ENCODE measurements around the gene ATP4A. TPM values are rescaled to one million over a fixed set of nuclear protein-coding genes. Genes with fewer than 3 reads are reported as not detected.

ATP4A gene
- total RNA-seq, 2 donors from 2014 or later = 1.9 TPM; not detected in 1

- H3K27ac ChIP-seq = no peak overlapping the region
- TF ChIP-seq, protein P1, sequence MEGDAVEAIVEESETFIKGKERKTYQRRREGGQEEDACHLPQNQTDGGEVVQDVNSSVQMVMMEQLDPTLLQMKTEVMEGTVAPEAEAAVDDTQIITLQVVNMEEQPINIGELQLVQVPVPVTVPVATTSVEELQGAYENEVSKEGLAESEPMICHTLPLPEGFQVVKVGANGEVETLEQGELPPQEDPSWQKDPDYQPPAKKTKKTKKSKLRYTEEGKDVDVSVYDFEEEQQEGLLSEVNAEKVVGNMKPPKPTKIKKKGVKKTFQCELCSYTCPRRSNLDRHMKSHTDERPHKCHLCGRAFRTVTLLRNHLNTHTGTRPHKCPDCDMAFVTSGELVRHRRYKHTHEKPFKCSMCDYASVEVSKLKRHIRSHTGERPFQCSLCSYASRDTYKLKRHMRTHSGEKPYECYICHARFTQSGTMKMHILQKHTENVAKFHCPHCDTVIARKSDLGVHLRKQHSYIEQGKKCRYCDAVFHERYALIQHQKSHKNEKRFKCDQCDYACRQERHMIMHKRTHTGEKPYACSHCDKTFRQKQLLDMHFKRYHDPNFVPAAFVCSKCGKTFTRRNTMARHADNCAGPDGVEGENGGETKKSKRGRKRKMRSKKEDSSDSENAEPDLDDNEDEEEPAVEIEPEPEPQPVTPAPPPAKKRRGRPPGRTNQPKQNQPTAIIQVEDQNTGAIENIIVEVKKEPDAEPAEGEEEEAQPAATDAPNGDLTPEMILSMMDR (IDR thresholded peaks at IDR 0.05) = no peak
- TF ChIP-seq POLR2AphosphoS5 (IDR thresholded peaks at IDR 0.05) (no peak), POLR2A (IDR thresholded peaks at IDR 0.05) (no peak)
- WGBS = 68% methylated on average over 7 of the region's 7 CpGs
- H3K4me1 ChIP-seq (replicated peaks) = no peaks in the 10 kb centered on the region
- DNase-seq (ENCODE audit: low spot score) = no peak
- H3K36me3 ChIP-seq = no peaks in the 10 kb centered on the region
- intact Hi-C loops (cut with DNase I) = no loop called here
- H3K9me3 ChIP-seq = no peaks in the 10 kb centered on the region
- H3K27me3 ChIP-seq (replicated peaks; ENCODE audit: insufficient read depth) = no peaks in the 10 kb centered on the region
- no peak overlapping the region for H3K4me3 ChIP-seq
These were observed 23.0 kb downstream of the ATP4A start for GRCh38 chr19:35540356-35540927.

DNA sequence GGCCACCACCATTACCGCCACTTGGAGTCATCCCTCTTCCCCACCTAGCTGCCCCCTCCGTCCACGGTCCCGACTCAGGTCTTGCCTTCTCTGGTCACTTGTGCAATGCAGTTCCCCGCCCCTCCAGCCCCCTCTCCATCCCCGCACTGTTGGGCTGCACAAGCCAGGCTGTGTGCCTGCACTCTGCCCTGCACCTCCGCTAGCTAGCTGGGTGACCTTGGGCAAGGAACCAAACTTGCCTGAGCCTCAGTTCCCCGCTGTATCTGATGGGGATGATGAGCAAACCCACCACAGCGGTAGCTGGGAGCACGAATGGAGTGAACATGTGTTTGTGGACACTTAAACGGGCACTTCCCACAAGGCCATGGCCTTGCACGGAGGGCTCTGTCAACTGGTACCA is 23.6 kb downstream of the ATP4A start:
- Histone ChIP-seq H3K36me3 (no peaks in the 10 kb centered on the region), H3K4me1 (replicated peaks) (no peaks in the 10 kb centered on the region), H3K27me3 (replicated peaks; ENCODE audit: insufficient read depth) (no peaks in the 10 kb centered on the region), H3K27ac (no peak overlapping the region), H3K9me3 (no peaks in the 10 kb centered on the region), H3K4me3 (no peak overlapping the region)
- 91% methylated on average over 12 of the region's 12 CpGs for WGBS
- TF ChIP-seq, protein P1 (IDR thresholded peaks at IDR 0.05) = no peak
- TF ChIP-seq POLR2A (IDR thresholded peaks at IDR 0.05) (no peak), POLR2AphosphoS5 (IDR thresholded peaks at IDR 0.05) (no peak)
- DNase-seq (ENCODE audit: low spot score) = no peak
- intact Hi-C loops (cut with DNase I) = no loop called here

DNA sequence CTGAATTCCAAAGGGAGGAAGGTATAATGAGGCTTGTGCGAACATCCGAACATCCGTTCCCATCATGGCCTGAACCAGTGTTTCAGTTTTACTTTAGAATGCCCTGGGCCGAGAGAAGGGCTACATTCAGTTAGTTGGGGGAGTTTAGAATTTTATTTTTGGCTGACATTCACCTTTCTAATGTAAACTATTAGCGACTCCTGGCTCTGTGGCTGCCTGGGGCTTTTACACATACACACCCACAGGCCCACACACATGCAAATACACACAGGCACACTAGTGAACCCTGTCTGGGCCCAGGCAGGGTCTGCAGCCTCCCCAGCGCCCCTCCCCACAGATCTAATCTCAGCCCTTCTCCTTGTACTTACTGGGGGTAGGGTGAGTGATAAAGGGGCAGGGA is 24.1 kb downstream of the ATP4A start:
- H3K27me3 ChIP-seq (replicated peaks; ENCODE audit: insufficient read depth) = no peaks in the 10 kb centered on the region
- H3K4me3 ChIP-seq = no peak overlapping the region
- H3K9me3 ChIP-seq = no peaks in the 10 kb centered on the region
- no peak overlapping the region for H3K27ac ChIP-seq
- TF ChIP-seq, protein P1 (IDR thresholded peaks at IDR 0.05) = no peak
- TF ChIP-seq POLR2AphosphoS5 (IDR thresholded peaks at IDR 0.05) (no peak), POLR2A (IDR thresholded peaks at IDR 0.05) (no peak)
- no peak for DNase-seq (ENCODE audit: low spot score)
- intact Hi-C loops (cut with DNase I) = no loop called here
- 63% methylated on average over 6 of the region's 6 CpGs for WGBS
- no peaks in the 10 kb centered on the region for H3K36me3 ChIP-seq
- H3K4me1 ChIP-seq (replicated peaks) = no peaks in the 10 kb centered on the region

- Histone ChIP-seq H3K36me3 (no peaks in the 10 kb centered on the region), H3K4me3 (no peak overlapping the region), H3K9me3 (no peaks in the 10 kb centered on the region), H3K27ac (no peak overlapping the region), H3K4me1 (replicated peaks) (no peaks in the 10 kb centered on the region), H3K27me3 (replicated peaks; ENCODE audit: insufficient read depth) (no peaks in the 10 kb centered on the region)
- DNase-seq (ENCODE audit: low spot score) = no peak
- TF ChIP-seq POLR2A (IDR thresholded peaks at IDR 0.05) (no peak), POLR2AphosphoS5 (IDR thresholded peaks at IDR 0.05) (no peak)
- TF ChIP-seq, protein P1 (IDR thresholded peaks at IDR 0.05) = no peak
- intact Hi-C loops (cut with DNase I) = no loop called here
- WGBS = 63% methylated on average over 10 of the region's 10 CpGs
These were observed 28.5 kb downstream of the ATP4A start for GRCh38 chr19:35534803-35535480.
